Endodermal cell (in vitro differentiated cells): Measurements from ENCODE around the gene TALDO1. TPM values are rescaled to one million over a fixed set of nuclear protein-coding genes. Genes with fewer than 3 reads are reported as not detected.

ENCODE experiments used
- DNase-seq: peaks from one replicate; pipeline ENCODE4 v3.0.0-alpha.2; 2017
- H3K27ac ChIP-seq: 2 replicates; pipeline ENCODE4 v1.5.1; 2013; ENCODE audit warnings: mild to moderate bottlenecking, low read depth, low read length, moderate library complexity
- H3K27me3 ChIP-seq: 2 replicates; pipeline ENCODE4 v1.6.1; 2013; ENCODE audit warnings: mild to moderate bottlenecking, low read length, moderate library complexity; ENCODE audit not compliant: insufficient read depth, control insufficient read depth, poor library complexity, severe bottlenecking
- H3K36me3 ChIP-seq: 2 replicates; pipeline ENCODE4 v1.7.0; 2013; ENCODE audit warnings: mild to moderate bottlenecking, low read length, moderate library complexity; ENCODE audit not compliant: control insufficient read depth, insufficient read depth
- H3K4me1 ChIP-seq: one replicate; pipeline ENCODE4 v1.7.0; 2013; ENCODE audit warnings: low read length; ENCODE audit not compliant: control insufficient read depth, insufficient read depth
- H3K4me3 ChIP-seq: 2 replicates; pipeline ENCODE4 v1.5.1; 2013; ENCODE audit warnings: mild to moderate bottlenecking, low read length, moderate library complexity
- H3K9ac ChIP-seq: 2 replicates; pipeline ENCODE4 v1.6.1; 2013; ENCODE audit warnings: mild to moderate bottlenecking, low read length, moderate library complexity; ENCODE audit not compliant: poor library complexity, severe bottlenecking; ENCODE audit errors: extremely low read depth
- H3K9me3 ChIP-seq: 2 replicates; pipeline ENCODE4 v1.6.1; 2013; ENCODE audit warnings: mild to moderate bottlenecking, low read length, moderate library complexity; ENCODE audit not compliant: control insufficient read depth
- H3K27ac Mint-ChIP-seq: 2 replicates; pipeline ENCODE4 v1.8.0; 2020; ENCODE audit warnings: mixed read lengths
- H3K27me3 Mint-ChIP-seq: 2 replicates; pipeline ENCODE4 v1.8.0; 2021; ENCODE audit warnings: mild to moderate bottlenecking, mixed read lengths; ENCODE audit not compliant: insufficient read depth
- H3K36me3 Mint-ChIP-seq: 2 replicates; pipeline ENCODE4 v1.8.0; 2020; ENCODE audit warnings: low read depth, mixed read lengths
- H3K4me1 Mint-ChIP-seq: 2 replicates; pipeline ENCODE4 v1.8.0; 2020; ENCODE audit warnings: mixed read lengths
- H3K4me3 Mint-ChIP-seq: 2 replicates; pipeline ENCODE4 v1.8.0; 2020; ENCODE audit warnings: mild to moderate bottlenecking, moderate library complexity, mixed read lengths
- H3K9me3 Mint-ChIP-seq: 2 replicates; pipeline ENCODE4 v1.8.0; 2020; ENCODE audit warnings: mild to moderate bottlenecking, mixed read lengths
- WGBS, 2 experiments: methylation state at CpG; one replicate each; pipeline versions ENCODE4 v1.1.5 to v1.1.7; 2013; ENCODE audit warnings: missing lambda C conversion rate in 2 of 2, mixed read lengths in 1 of 2; ENCODE audit not compliant: insufficient coverage in 1 of 2, insufficient read length in 1 of 2; 5-methylcytosine and 5-hydroxymethylcytosine counted together
- total RNA-seq, 2 donors: library from RNA; stranded (reverse); fragmentation: NEBNext Ultra II Directional in 1 of 2; extraction: Animal tissue kit (Norgen Biotek cat#: 25700) in 1 of 2; gene quantifications; 2 replicates in 1 of 2; 3 replicates in 1 of 2; pipeline ENCODE4 v1.2.1, GENCODE V29; 2021
- TF ChIP-seq, protein P1 (sequence below): fragments of 200-600 bp; sonication (generic); conservative IDR thresholded peaks from 2 replicates; pipeline ENCODE4 v1.5.0; 2021; ENCODE audit warnings: antibody characterized with exemption, mild to moderate bottlenecking

The TALDO1 gene
- total RNA-seq, 2 donors from 2014 or later, result 177 to 221 TPM

DNA sequence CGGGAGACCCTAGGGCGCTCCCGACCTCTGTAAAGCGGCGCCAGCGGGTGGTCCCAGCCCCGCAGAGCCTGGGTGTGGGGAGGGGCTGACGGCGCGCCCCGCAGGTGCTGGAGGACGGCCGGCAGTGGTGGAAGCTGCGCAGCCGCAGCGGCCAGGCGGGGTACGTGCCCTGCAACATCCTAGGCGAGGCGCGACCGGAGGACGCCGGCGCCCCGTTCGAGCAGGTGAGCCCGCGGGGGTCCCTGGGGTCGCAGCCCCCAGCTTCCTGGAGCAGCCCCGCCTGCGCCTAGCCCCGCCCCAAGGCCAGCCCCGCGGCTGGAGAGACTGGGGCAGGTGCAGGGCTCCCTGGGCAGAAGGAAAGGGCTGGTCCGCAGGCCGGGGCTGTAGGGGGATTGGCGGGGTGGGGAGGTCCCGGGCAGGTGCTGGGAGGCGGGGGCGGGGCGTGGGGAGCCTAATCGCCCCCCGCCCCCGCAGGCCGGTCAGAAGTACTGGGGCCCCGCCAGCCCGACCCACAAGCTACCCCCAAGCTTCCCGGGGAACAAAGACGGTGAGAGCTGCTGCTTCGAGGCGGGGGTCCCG is 21.6 kb upstream of the TALDO1 start:
- H3K36me3 Mint-ChIP-seq, result no peaks in the 10 kb centered on the region
- Histone ChIP-seq H3K4me3 (no peak overlapping the region), H3K27me3 (peaks cover 33% of the 10 kb centered on the region), H3K9me3 (no peaks in the 10 kb centered on the region), H3K4me1 (no peaks in the 10 kb centered on the region), H3K36me3 (no peaks in the 10 kb centered on the region), H3K9ac (no peak overlapping the region), H3K27ac (no peak overlapping the region)
- H3K27ac Mint-ChIP-seq, result no peak overlapping the region
- WGBS, 2 experiments, result 17 to 87% methylated on average over 3 to 50 of the region's 53 CpGs
- H3K4me3 Mint-ChIP-seq, result peak overlapping the region; percentile 37
- H3K9me3 Mint-ChIP-seq, result no peaks in the 10 kb centered on the region
- H3K27me3 Mint-ChIP-seq, result peaks cover 26% of the 10 kb centered on the region
- H3K4me1 Mint-ChIP-seq, result no peaks in the 10 kb centered on the region
- peak; percentile 75 for DNase-seq
- TF ChIP-seq, protein P1, sequence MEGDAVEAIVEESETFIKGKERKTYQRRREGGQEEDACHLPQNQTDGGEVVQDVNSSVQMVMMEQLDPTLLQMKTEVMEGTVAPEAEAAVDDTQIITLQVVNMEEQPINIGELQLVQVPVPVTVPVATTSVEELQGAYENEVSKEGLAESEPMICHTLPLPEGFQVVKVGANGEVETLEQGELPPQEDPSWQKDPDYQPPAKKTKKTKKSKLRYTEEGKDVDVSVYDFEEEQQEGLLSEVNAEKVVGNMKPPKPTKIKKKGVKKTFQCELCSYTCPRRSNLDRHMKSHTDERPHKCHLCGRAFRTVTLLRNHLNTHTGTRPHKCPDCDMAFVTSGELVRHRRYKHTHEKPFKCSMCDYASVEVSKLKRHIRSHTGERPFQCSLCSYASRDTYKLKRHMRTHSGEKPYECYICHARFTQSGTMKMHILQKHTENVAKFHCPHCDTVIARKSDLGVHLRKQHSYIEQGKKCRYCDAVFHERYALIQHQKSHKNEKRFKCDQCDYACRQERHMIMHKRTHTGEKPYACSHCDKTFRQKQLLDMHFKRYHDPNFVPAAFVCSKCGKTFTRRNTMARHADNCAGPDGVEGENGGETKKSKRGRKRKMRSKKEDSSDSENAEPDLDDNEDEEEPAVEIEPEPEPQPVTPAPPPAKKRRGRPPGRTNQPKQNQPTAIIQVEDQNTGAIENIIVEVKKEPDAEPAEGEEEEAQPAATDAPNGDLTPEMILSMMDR, result no peak

DNA sequence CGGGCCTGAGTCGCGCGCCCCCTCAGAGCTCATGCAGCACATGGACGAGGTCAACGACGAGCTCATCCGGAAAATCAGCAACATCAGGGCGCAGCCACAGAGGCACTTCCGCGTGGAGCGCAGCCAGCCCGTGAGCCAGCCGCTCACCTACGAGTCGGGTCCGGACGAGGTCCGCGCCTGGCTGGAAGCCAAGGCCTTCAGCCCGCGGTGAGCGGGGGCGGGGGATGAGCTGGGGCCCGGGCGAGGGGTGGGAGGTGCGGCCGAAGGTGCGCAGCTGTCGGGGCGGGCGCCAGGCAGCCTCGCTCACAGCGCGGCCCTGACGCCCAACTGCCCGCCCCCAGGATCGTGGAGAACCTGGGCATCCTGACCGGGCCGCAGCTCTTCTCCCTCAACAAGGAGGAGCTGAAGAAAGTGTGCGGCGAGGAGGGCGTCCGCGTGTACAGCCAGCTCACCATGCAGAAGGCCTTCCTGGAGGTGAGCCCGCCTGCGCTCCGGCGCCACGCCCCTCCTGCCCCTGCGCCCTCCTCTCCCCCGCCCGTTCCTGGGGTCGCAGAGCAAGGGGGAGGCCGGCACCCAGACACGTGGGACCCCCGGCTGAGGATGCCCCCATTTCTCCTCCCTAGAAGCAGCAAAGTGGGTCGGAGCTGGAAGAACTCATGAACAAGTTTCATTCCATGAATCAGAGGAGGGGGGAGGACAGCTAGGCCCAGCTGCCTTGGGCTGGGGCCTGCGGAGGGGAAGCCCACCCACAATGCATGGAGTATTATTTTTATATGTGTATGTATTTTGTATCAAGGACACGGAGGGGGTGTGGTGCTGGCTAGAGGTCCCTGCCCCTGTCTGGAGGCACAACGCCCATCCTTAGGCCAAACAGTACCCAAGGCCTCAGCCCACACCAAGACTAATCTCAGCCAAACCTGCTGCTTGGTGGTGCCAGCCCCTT is 20.7 kb upstream of the TALDO1 start:
- peaks cover 24% of the 10 kb centered on the region for H3K27me3 Mint-ChIP-seq
- no peak overlapping the region for H3K9ac ChIP-seq
- H3K27ac Mint-ChIP-seq, result no peak overlapping the region
- DNase-seq, result peak; percentile 80
- no peaks in the 10 kb centered on the region for H3K36me3 Mint-ChIP-seq
- peak overlapping the region; percentile 37 for H3K4me3 Mint-ChIP-seq
- H3K9me3 ChIP-seq, result no peaks in the 10 kb centered on the region
- no peaks in the 10 kb centered on the region for H3K4me1 ChIP-seq
- no peaks in the 10 kb centered on the region for H3K4me1 Mint-ChIP-seq
- H3K36me3 ChIP-seq, result no peaks in the 10 kb centered on the region
- WGBS, 2 experiments, result 45 to 57% methylated on average over 29 to 61 of the region's 61 CpGs
- H3K9me3 Mint-ChIP-seq, result no peaks in the 10 kb centered on the region
- TF ChIP-seq, protein P1, result no peak
- peaks cover 33% of the 10 kb centered on the region for H3K27me3 ChIP-seq
- H3K4me3 ChIP-seq, result no peak overlapping the region
- no peak overlapping the region for H3K27ac ChIP-seq

DNA sequence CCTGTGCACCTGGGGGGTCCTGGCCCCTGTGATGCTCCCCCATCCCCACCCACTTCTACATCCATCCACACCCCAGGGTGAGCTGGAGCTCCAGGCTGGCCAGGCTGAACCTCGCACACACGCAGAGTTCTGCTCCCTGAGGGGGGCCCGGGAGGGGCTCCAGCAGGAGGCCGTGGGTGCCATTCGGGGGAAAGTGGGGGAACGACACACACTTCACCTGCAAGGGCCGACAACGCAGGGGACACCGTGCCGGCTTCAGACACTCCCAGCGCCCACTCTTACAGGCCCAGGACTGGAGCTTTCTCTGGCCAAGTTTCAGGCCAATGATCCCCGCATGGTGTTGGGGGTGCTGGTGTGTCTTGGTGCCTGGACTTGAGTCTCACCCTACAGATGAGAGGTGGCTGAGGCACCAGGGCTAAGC is 20.0 kb upstream of the TALDO1 start:
- no peaks in the 10 kb centered on the region for H3K36me3 Mint-ChIP-seq
- no peaks in the 10 kb centered on the region for H3K36me3 ChIP-seq
- no peak for DNase-seq
- no peaks in the 10 kb centered on the region for H3K4me1 ChIP-seq
- no peaks in the 10 kb centered on the region for H3K4me1 Mint-ChIP-seq
- no peak overlapping the region for H3K27ac ChIP-seq
- 92 to 99% methylated on average over 11 to 12 of the region's 12 CpGs for WGBS, 2 experiments
- no peak overlapping the region for H3K4me3 ChIP-seq
- H3K9me3 Mint-ChIP-seq, result no peaks in the 10 kb centered on the region
- peaks cover 33% of the 10 kb centered on the region for H3K27me3 ChIP-seq
- TF ChIP-seq, protein P1, result no peak
- H3K9me3 ChIP-seq, result no peaks in the 10 kb centered on the region
- H3K27me3 Mint-ChIP-seq, result peaks cover 24% of the 10 kb centered on the region
- H3K4me3 Mint-ChIP-seq, result no peak overlapping the region
- H3K9ac ChIP-seq, result no peak overlapping the region
- no peak overlapping the region for H3K27ac Mint-ChIP-seq
